SJSA1 (cell line): Measurements from ENCODE around the gene LRRC66. TPM values are rescaled to one million over a fixed set of nuclear protein-coding genes. Genes with fewer than 3 reads are reported as not detected.

Experiments used
- DNase-seq, 2 experiments: peaks; one replicate each; pipeline ENCODE4 v3.0.0-alpha.2; 2015 to 2020; ENCODE audit warnings: low spot score in 2 of 2, low read depth in 1 of 2
- H3K27ac ChIP-seq: fragments of 250-450 bp; sonication (Bioruptor Pico); 2 replicates; pipeline ENCODE4 v1.5.1; 2020; ENCODE audit warnings: mild to moderate bottlenecking, moderate library complexity
- H3K27me3 ChIP-seq: fragments of 250-450 bp; sonication (Bioruptor Pico); replicated peaks from 2 replicates; pipeline ENCODE4 v1.5.1; 2020; ENCODE audit warnings: mild to moderate bottlenecking, moderate library complexity
- H3K36me3 ChIP-seq: fragments of 250-450 bp; sonication (Bioruptor Pico); 2 replicates; pipeline ENCODE4 v1.5.1; 2020; ENCODE audit warnings: mild to moderate bottlenecking
- H3K4me1 ChIP-seq: fragments of 250-450 bp; sonication (Bioruptor Pico); replicated peaks from 2 replicates; pipeline ENCODE4 v1.6.1; 2021; ENCODE audit warnings: mild to moderate bottlenecking
- H3K4me3 ChIP-seq: fragments of 250-450 bp; sonication (Bioruptor Pico); 2 replicates; pipeline ENCODE4 v1.5.1; 2020; ENCODE audit warnings: mild to moderate bottlenecking
- H3K9me3 ChIP-seq: fragments of 250-450 bp; sonication (Bioruptor Pico); replicated peaks from 2 replicates; pipeline ENCODE4 v1.5.1; 2020; ENCODE audit warnings: mild to moderate bottlenecking
- total RNA-seq: library from RNA; depleted of rRNA; stranded (reverse); fragments of >200 nt; shearing (Covaris generic); gene quantifications from 2 replicates; pipeline ENCODE4 v1.2.3, GENCODE V29; 2014

LRRC66 gene
- total RNA-seq, 1 experiment from 2014 or later: 0.05 TPM

DNA sequence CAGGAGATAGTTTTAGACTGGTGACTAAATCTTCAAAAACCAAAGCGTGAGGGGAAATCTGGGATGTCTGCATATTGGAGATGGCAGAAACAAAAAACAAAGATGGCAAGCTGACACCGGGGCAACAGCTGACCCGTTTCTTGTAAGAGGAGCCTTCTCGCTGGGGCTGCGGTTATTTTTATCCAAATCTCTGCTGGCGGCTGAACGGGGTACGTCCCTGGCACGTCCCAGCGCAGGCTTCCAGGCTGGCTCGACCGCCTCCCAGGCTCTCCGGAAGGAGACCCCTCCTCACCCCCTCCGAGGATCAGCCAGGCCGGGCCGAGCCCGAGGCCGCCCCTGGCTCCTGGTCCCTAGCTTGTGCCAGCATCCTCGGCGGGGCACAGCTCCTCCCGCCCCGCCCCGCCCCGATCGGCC lies 17.5 kb upstream of the LRRC66 start:
- Histone ChIP-seq H3K4me3 (peak overlapping the region; percentile 65), H3K9me3 (0 out of 2 replicates have a peak, but pooled peaks cover 5% of the 10 kb centered on the region), H3K27ac (no peak overlapping the region), H3K36me3 (peaks cover 19% of the 10 kb centered on the region), H3K27me3 (peaks cover 8% of the 10 kb centered on the region), H3K4me1 (peaks cover 13% of the 10 kb centered on the region)
- DNase-seq: peak; percentile 47 to 49

DNA sequence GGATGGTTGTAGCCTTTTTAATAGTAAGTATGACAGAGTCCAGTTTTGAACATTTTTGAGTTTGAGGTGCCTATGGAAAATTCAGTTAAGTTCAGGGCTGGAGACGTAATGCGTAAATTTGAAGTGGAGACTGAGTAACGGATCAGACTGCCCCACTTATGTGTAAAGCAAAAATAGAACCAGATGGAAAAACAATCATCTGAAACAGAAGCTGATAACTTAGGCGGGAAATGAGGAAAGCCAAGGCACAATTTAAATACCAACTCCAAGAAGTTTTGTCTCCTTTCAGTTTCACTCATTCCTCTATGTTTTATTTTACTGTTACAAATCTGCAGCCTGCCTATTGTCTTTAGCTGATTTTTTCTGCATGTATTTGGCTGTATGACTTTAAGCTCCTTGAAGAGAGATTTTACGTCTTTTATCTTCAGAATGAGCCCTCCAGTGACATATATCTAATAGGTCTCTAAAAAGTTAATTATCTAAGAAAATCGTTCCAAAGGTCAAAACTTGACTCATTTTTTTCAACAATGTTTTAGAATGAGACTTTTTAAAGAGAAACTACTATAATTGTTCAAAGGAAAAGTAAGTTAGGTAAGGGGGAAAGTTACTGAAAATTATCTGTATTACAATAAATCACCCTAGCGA lies 16.8 kb upstream of the LRRC66 start:
- Histone ChIP-seq H3K27me3 (peaks cover 6% of the 10 kb centered on the region), H3K4me1 (peaks cover 13% of the 10 kb centered on the region), H3K9me3 (0 out of 2 replicates have a peak, but pooled peaks cover 5% of the 10 kb centered on the region), H3K4me3 (peak overlapping the region; percentile 65), H3K36me3 (peaks cover 24% of the 10 kb centered on the region), H3K27ac (no peak overlapping the region)
- no peak for DNase-seq

GRCh38 chr4:52035190-52035589 lies 15.0 kb upstream of the LRRC66 start:
- Histone ChIP-seq H3K9me3 (0 out of 2 replicates have a peak, but pooled peaks cover 5% of the 10 kb centered on the region), H3K4me1 (peaks cover 13% of the 10 kb centered on the region)

GRCh38 chr4:52032005-52032404 lies 11.8 kb upstream of the LRRC66 start:
- no peak for DNase-seq
- Histone ChIP-seq H3K36me3 (peaks cover 58% of the 10 kb centered on the region), H3K27ac (no peak overlapping the region), H3K4me3 (no peak overlapping the region), H3K27me3 (no peaks in the 10 kb centered on the region), H3K4me1 (peaks cover 11% of the 10 kb centered on the region), H3K9me3 (0 out of 2 replicates have a peak, but pooled peaks cover 5% of the 10 kb centered on the region)

More at GRCh38 chr4:52035190-52035589, 15.0 kb upstream of the LRRC66 start:
- Histone ChIP-seq H3K36me3 (peaks cover 39% of the 10 kb centered on the region), H3K27ac (no peak overlapping the region), H3K27me3 (no peaks in the 10 kb centered on the region; the same call in 1 of the 2 replicates), H3K4me3 (no peak overlapping the region)
- DNase-seq: no peak

DNA sequence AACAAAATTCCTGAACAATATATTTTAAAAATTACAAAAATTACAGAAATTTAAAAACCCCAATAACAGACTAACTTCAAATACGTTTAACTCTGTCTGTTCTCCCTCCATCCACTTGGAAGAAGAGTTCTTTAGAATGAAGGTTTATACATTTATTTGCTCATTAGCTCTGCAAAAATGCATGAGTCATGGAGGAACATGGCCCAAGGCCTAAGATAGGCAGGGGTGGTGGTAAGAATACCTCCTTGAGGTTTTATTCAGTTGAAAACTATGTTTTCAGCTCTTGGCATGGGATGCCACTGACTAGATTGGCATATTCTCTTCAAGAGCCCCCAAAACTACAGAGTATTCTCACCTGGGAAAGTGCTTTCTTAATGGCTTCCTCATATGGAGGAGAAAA lies 8.8 kb upstream of the LRRC66 start:
- DNase-seq: peak; percentile 29 to 49
- no peak overlapping the region for H3K4me3 ChIP-seq
- peaks cover 7% of the 10 kb centered on the region for H3K4me1 ChIP-seq
- H3K9me3 ChIP-seq: no peaks in the 10 kb centered on the region
- peaks cover 69% of the 10 kb centered on the region for H3K36me3 ChIP-seq
- peak overlapping the region; percentile 5; the same call in 1 of the 2 replicates for H3K27ac ChIP-seq
- no peaks in the 10 kb centered on the region for H3K27me3 ChIP-seq

DNA sequence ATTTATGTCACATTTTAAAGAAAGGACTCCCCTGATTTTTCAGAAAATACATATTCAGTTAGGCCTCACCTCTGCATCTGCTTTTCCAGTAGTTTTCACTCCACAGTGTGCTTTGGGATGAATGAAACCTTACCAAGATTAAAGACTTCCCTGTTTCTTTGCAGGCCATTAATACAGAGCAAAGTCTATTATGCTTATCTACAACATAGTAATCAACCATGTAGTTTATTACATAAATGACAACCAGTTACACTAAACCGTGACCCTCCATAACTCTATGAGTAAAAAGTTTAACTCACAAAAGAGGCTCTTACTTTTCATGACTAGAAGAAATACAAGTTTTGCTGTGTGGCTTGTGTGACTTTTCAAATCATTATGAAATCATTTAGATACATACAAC lies 2.3 kb downstream of the LRRC66 start:
- no peak overlapping the region for H3K27ac ChIP-seq
- DNase-seq: no peak
- no peaks in the 10 kb centered on the region for H3K4me1 ChIP-seq
- H3K9me3 ChIP-seq: no peaks in the 10 kb centered on the region
- H3K36me3 ChIP-seq: peaks cover 4% of the 10 kb centered on the region
- H3K4me3 ChIP-seq: no peak overlapping the region
- no peaks in the 10 kb centered on the region for H3K27me3 ChIP-seq

DNA sequence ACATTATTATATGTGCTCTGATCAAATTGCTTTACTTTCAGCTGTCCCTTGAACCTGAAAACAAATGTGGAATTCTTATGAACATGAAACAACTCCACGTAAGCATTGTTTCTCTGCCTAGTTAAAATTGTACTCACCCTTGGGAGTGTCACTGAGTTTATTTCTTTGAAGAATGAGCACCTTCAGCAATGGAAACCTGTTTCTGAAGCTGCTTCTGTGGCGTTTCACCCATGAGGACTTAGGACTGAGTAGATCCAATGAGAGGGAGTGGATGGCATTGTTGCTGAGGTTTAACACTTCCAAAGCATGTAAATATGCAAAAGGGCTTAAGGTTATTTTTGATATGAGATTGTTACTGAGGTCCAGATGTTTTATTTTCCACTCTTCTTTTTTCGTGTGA lies 3.2 kb downstream of the LRRC66 start:
- no peak overlapping the region for H3K27ac ChIP-seq
- H3K36me3 ChIP-seq: no peaks in the 10 kb centered on the region
- no peaks in the 10 kb centered on the region for H3K4me1 ChIP-seq
- no peaks in the 10 kb centered on the region for H3K27me3 ChIP-seq
- no peaks in the 10 kb centered on the region for H3K9me3 ChIP-seq
- no peak for DNase-seq
- no peak overlapping the region for H3K4me3 ChIP-seq

GRCh38 chr4:52015366-52015765 lies 4.8 kb downstream of the LRRC66 start:
- Histone ChIP-seq H3K27me3 (no peaks in the 10 kb centered on the region), H3K4me3 (no peak overlapping the region), H3K36me3 (no peaks in the 10 kb centered on the region; the same call in 1 of the 2 replicates), H3K27ac (no peak overlapping the region), H3K9me3 (no peaks in the 10 kb centered on the region), H3K4me1 (no peaks in the 10 kb centered on the region)
- no peak for DNase-seq

DNA sequence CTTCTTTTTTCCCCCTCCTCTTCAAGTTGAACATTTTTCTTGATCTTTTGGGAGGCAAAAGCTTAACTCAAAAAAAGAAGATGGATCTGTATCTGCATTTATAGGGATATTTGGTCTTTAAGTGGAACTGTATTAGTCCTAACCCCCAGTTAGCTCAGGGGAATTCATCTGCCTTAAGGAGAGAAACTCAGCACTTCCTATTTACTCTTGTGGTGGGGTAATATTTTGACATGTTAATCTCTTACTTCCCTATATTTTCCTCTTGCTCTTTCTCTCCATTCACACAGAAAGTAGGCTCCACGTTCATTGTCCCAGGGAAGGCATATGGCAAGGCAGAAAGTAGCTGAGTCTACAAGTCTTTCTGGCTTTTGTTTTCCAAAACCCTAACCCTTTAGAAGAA lies 5.3 kb downstream of the LRRC66 start:
- H3K9me3 ChIP-seq: no peaks in the 10 kb centered on the region
- no peak for DNase-seq

DNA sequence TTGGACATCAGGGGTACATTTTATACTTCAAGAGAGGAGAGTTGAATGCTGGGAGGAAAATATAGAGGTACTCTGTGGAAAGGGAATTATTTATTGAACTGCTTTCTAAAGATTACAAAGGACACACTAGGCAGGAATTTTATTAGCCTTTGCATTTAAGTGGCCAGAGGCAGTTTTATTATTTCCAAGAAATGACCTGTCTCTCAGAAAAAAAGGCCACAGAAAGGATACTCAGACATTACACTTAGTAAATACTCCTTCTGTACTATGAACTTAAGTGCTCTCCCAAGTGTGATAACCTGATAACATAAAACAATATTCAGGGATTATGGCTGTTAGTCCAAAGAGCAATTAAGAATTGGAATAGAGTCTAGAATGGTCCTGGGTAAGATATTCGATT lies 7.5 kb downstream of the LRRC66 start:
- no peak for DNase-seq
- Histone ChIP-seq H3K4me1 (no peaks in the 10 kb centered on the region), H3K36me3 (no peaks in the 10 kb centered on the region; the same call in 1 of the 2 replicates), H3K9me3 (no peaks in the 10 kb centered on the region), H3K4me3 (no peak overlapping the region), H3K27me3 (no peaks in the 10 kb centered on the region), H3K27ac (no peak overlapping the region)

More for the DNA sequence above, 5.3 kb downstream of the LRRC66 start:
- H3K27me3 ChIP-seq: no peaks in the 10 kb centered on the region
- H3K27ac ChIP-seq: no peak overlapping the region
- H3K36me3 ChIP-seq: no peaks in the 10 kb centered on the region; the same call in 1 of the 2 replicates
- no peaks in the 10 kb centered on the region for H3K4me1 ChIP-seq
- no peak overlapping the region for H3K4me3 ChIP-seq

GRCh38 chr4:52010986-52011385 lies 9.2 kb downstream of the LRRC66 start:
- Histone ChIP-seq H3K36me3 (no peaks in the 10 kb centered on the region; the same call in 1 of the 2 replicates), H3K4me1 (no peaks in the 10 kb centered on the region), H3K27me3 (no peaks in the 10 kb centered on the region), H3K9me3 (no peaks in the 10 kb centered on the region), H3K4me3 (no peak overlapping the region), H3K27ac (no peak overlapping the region)
- no peak for DNase-seq

DNA sequence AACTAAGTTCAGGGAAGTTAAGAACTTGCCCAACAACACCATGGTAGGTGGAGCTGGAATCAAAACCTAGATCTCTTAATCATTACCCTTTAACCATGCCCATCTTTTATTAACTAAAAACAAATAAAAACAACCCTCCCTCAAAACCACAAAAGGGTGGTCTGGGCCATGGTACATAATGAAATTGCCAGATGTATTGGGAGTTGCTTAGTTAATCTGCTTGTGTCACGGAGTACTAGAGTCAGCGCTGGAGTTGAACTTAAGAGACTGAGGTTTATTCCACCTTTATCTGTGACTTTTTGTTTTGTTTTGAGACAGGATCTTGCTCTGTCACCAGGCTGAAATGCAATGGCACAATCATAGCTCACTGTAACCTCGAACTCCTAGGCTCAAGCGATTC lies 13.3 kb downstream of the LRRC66 start:
- Histone ChIP-seq H3K4me1 (no peaks in the 10 kb centered on the region), H3K36me3 (no peaks in the 10 kb centered on the region; the same call in 1 of the 2 replicates), H3K9me3 (no peaks in the 10 kb centered on the region), H3K27ac (no peak overlapping the region), H3K4me3 (no peak overlapping the region), H3K27me3 (no peaks in the 10 kb centered on the region)
- no peak for DNase-seq

- H3K27me3 ChIP-seq: no peaks in the 10 kb centered on the region
Measured at GRCh38 chr4:52005604-52006273, 14.4 kb downstream of the LRRC66 start.

DNA sequence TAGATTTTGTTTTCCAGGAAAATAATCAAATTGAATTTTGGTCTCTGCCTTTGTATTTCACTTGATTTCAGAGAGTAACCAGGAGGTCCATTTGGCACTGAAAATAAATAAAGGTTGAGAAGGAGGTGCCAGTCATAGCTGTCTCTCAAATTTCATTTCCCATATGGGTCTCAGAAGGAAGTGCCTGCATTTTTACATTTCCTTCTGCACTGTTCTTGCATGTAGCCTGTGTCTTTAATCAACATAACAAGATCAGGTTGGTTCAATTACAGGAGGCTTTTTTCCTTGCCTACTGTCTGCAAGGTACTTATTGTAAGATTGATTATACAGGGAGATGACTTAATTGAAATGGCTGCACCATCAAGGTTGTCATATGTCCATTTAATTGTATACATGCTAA lies 15.7 kb downstream of the LRRC66 start:
- DNase-seq: no peak
- no peaks in the 10 kb centered on the region for H3K9me3 ChIP-seq
- no peak overlapping the region for H3K27ac ChIP-seq
- no peaks in the 10 kb centered on the region for H3K4me1 ChIP-seq
- H3K4me3 ChIP-seq: no peak overlapping the region
- no peaks in the 10 kb centered on the region for H3K36me3 ChIP-seq
- H3K27me3 ChIP-seq: no peaks in the 10 kb centered on the region

More at GRCh38 chr4:52005604-52006273, 14.4 kb downstream of the LRRC66 start:
- Histone ChIP-seq H3K9me3 (no peaks in the 10 kb centered on the region), H3K4me1 (no peaks in the 10 kb centered on the region), H3K36me3 (no peaks in the 10 kb centered on the region), H3K27ac (no peak overlapping the region), H3K4me3 (no peak overlapping the region)
- DNase-seq: no peak
